Measurements from ENCODE around the gene TMEM131.
"Not testable (repeated sequence)": the region's sequence is repeated elsewhere in the genome, so short reads cannot be mapped to it uniquely, and the experiment has no call there.

The TMEM131 gene

DNA sequence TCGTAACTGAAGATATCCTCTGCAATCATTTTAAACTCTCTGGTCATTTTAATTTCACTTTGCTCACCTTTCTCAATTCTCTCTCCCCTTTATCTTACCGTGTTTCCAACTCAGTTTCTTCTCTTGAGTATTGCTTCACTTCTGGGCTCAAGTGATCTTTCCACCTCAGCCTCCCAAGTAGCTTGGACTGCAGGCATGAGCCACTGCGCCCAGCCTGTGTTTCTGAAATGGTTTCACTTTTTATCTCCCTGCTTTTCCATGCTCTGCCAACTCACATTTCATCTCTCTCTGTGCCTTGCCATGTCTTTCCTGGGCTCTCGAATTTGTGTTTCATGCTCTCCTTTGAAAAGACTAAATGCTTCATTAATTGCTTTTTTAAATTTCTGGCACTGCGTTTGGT is 30.5 kb upstream of the TMEM131 start:
- DNase-seq (ENCODE audit: low read depth), result no peak
- no peak overlapping the region for H3K4me3 ChIP-seq (ENCODE audit: low read depth, low read length)

DNA sequence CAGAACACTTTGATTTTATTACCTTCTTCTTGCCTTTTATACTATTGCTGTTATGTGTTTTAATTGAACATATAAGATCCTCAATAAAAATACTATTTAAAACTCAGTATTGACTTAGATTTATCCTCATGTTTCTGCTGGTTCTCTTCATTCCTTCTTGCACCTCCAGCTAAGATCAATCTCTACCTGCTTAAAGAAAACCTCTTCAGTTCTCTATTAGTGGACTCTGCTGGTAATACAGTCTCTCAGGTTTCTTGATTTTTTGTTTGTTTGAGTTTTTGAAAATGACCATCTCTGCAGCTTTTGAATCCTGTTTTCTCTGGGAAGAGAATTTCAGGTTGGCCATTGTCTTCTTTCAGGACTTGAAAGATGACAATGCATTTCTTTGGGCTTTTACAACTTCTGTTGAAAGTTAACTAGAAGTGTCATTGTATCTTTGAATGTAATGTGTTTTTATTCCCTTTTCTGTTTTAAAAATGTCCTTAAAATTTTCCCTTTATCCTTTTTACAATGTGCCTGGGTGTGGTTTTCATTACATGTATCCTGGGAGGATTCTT is 29.8 kb upstream of the TMEM131 start:
- no peak overlapping the region for H3K4me3 ChIP-seq (ENCODE audit: low read depth, low read length)
- DNase-seq (ENCODE audit: low read depth), result no peak

DNA sequence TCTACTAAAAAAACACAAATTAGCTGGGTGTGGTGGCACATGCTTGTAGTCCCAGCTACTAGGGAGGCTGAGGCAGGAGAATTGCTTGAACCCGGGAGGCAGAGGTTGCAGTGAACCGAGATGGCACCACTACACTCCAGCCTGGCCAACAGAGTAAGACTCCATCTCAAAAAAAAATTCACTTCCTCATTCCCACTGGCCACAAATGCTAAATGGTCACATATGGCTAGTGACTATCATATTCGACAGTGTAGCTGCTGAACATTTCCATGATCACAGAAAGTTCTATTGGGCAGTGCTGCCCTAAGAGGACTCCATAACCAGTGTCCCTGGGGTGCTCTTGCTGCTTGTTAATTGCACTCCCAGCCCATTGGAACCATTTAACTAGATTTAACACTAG is 26.3 kb upstream of the TMEM131 start:
- not testable (repeated sequence) for DNase-seq (ENCODE audit: low read depth); H3K4me3 ChIP-seq (ENCODE audit: low read depth, low read length)

DNA sequence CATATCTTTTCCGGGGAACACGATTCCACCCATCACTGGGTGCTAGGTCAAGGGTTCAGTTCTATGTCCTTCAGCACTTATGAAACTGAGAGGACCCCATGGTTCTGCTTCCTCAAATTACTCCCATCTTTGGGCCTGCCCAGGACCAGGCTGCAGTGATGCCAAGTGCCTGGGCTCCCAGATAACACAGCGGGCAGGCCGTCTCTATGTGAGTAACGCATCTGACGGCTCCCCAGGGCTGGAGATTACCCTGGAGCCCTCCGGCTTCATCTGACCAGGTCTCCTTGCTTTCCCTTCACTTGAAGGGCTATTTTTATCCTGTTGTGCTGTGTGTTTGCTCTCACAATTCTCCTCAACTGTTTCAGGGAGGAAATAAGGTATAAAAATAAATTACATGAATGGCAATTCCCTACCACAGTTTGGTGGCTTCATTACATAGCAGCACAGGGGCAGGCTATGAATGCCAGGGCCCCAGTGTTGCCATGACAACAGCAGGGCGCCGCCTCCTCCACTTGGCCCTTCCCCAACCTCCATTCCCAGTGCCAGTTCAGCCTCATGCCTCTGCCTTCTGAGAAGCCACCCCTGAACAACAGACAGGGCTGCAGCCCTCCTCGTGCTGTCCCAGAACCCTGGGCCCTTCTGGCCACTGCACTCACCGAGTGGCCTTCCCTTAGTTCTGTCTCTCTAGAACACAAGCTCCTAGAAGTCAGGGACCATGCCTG is 25.4 kb upstream of the TMEM131 start:
- no peak for DNase-seq (ENCODE audit: low read depth)
- H3K4me3 ChIP-seq (ENCODE audit: low read depth, low read length), result no peak overlapping the region

DNA sequence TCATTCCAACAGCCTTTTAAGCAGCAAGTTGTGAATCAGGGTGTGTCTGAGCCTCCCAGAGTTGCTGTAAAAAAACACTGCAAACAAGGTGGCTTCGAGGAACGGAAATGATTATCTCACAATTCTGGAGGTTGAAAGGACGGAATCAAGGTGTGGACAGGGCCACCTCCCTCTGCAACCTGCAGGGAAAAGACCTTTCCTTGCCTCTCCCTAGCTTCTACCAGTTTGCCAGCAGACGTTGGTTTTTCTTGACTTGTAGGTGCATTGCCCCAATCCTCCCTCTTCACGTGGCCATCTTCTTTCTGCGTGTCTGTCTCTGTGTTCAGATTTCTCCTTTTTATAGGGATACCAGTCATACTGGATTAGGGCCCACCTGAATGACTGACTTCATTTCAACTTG is 24.8 kb upstream of the TMEM131 start:
- H3K4me3 ChIP-seq (ENCODE audit: low read depth, low read length), result no peak overlapping the region
- DNase-seq (ENCODE audit: low read depth), result no peak

DNA sequence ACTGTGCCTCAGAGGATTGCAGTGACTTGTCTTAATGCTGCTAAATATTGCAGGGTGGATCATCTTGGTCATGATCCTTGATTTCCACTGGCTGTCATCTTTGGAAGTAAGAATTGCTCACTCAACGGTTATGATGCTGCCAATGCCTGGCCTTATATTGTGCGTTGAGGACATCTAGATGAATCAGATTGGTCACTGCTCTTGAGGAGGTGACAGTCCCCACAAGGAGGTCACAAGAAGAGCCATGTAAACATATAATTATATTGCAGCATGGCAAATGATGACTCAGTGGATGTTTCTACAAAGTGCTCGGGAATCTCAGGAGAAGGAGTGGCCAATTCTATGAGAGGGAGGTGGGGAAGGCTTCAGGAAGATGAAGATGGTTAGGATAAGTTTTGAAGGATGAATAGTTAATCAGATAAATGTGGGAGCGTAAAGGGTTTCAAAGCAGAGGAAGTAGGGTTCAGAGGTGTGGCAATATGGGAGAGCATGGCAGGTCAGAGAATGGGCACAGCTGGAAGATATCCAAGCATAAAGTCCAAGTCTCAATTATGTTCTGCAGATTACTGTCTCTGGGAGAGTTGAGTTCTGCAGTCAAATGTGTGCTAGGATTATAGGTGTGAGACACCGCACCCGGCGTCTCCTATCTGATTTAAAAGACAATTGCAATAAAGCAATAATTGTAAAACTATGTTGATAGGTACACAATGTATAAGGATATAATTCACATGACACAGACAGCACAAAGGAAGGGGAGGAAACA is 21.3 kb upstream of the TMEM131 start:
- no peak overlapping the region for H3K4me3 ChIP-seq (ENCODE audit: low read depth, low read length)
- no peak for DNase-seq (ENCODE audit: low read depth)

DNA sequence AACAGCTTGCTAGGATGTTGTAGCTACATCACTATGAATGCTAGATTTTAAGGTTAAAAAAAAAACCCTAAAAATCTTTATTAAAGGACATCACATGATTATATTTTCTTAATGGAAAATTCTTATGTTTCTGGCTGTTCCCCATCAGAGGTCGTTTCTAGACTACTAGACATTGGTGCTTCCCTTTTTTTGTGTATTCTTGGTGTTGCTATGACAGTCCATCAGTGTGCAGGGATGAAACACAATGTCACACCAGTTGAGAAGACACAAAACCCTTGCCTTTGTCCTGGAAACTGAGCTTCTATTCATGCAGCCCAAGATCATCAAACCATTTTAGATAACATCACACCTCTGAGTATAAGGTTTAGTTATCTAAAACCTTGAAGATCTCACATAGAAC is 19.9 kb upstream of the TMEM131 start:
- H3K4me3 ChIP-seq (ENCODE audit: low read depth, low read length), result no peak overlapping the region
- DNase-seq (ENCODE audit: low read depth), result no peak

DNA sequence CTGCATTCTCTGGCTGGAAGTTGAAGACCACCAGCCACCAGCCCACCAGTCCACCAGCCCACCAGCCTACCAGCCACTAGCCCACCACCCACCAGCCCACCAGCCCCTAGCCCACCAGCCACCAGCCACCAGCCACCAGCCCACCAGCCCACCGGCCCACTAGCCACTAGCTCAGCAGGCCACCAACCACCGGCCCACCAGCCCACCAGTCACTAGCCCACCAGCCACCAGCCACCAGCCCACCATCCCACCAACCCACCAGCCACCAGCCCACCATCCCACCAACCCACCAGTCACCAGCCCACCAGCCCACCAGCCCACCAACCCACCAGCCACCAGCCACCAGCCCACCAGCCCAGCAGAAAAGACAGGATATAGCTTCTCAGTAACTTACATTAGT is 18.6 kb upstream of the TMEM131 start:
- no peak overlapping the region for H3K4me3 ChIP-seq (ENCODE audit: low read depth, low read length)
- no peak for DNase-seq (ENCODE audit: low read depth)

DNA sequence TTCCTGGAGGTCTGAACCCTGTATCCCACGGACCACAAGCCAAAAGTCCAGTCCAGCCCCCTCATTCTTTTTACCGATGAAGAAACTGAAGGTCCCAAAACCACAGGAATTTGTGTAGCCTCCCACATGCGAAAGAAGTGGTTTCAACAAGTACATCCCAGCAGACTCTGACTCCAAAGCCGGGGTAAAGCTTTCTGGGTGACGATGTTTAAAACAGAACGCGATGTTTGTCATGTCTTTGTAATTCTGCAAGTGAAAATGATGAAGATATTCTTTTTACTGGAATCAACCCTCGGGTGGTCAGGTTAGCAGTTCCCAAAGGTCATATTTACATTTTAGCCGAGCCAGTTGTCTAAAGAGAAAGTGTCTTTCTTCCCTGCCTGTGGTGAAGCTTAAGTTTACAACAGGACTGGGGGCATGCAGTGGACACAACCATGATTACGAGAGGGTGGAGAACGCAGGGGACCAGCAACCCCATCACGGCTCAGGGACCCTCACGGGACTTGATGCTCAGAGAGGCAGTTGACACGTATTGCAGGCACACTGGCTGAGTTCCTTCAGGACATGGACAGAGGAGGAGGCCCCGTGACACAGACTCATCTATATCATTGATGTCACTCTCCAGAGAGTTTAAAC is 17.8 kb upstream of the TMEM131 start:
- no peak overlapping the region for H3K4me3 ChIP-seq (ENCODE audit: low read depth, low read length)
- no peak for DNase-seq (ENCODE audit: low read depth)

DNA sequence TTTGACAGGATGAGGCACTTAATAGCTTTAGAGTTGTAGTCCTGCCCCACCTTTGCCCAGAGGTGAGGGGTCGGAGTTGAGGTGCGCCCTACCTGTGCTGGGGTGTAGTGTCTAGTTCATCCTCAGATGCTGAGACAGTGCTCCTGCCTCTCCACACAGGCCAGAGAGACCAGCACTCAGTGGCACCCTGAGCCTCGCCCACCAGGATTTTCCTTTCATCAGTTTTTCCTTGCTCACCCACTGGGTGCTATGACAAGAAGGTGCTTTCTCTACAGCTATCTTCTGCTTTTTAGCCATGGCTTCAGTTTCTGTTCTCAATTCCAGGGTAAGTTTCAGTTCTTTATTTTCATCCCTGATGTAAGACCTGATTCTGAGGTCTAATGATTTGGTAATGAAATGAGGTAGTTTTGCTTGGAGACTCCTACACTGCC is 16.8 kb upstream of the TMEM131 start:
- no peak for DNase-seq (ENCODE audit: low read depth)
- H3K4me3 ChIP-seq (ENCODE audit: low read depth, low read length), result no peak overlapping the region

DNA sequence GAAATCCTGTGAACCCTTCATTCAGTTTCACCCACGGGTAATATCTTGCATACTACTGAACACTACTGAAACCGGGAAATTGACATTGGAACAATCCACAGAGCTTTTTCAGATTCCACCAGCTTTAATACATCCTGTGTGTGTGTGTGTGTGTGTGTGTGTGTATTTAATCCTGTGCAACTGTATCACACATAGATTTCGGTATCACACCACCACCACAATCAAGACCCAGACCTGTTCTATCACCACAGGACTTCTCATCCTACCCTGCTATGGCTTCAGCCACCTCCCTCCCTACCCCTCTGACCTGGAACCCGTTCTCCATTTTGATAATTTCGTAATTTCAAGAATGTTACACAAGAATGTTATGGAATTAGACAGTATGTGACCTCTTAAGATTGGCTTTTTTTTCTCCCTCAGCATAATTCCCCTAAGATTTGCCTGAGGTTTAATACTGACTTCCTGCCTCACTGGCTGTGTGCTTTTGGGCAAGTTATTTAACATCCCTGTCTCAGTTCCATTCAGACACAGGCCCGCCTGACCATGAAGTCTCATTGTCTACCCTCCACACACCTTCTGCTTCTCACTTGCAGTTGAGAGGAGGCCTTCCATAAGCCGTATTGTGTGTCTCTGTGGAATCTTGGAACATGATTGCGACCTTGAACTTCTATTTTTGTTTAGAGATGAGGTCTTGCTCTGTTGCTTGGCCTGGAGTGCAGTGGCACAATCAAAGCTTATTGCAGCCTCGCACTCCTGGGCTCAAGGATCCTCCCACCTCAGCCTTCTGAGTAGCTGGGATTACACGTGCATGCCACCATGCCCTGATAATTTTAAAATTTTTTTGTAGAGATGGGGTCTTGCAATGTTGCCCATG is 14.4 kb upstream of the TMEM131 start:
- no peak overlapping the region for H3K4me3 ChIP-seq (ENCODE audit: low read depth, low read length)
- no peak for DNase-seq (ENCODE audit: low read depth)

DNA sequence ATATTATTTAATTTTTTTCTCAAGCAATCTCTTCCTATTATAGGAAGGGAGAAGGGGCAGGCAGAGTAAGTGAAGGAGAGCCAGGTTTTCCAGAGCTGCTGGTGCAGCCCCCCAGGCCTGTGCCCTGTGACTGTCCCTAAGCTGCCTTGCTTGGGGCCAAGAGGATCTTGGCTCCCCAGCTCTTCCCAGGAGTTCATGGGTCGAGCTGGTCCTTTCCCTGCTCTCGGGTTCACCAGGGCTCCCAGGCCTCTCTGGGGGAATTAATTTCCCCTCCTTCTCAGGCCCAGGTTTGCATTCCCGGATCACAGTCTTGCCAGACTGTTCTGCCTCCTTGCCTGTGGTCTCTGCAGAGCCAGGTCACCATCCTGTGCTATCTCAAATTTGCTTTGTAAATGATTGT is 12.7 kb upstream of the TMEM131 start:
- DNase-seq (ENCODE audit: low read depth), result no peak
- no peak overlapping the region for H3K4me3 ChIP-seq (ENCODE audit: low read depth, low read length)

DNA sequence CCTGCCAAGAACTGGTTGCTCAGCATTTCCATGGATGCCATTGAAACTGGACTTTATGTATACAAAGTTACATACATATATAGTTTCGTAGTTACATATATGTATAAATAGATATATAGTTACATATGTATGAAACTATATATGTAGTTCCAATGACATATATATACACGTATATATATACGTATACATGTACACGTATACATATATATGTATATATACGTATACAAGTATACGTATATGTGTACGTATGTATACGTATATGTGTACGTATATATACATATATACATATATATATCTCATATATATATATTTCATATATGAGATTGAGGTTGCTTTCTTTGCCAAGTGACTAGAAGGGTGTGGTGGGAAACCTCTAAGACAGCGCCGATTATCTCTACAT is 10.6 kb upstream of the TMEM131 start:
- H3K4me3 ChIP-seq (ENCODE audit: low read depth, low read length), result no peak overlapping the region
- no peak for DNase-seq (ENCODE audit: low read depth)

DNA sequence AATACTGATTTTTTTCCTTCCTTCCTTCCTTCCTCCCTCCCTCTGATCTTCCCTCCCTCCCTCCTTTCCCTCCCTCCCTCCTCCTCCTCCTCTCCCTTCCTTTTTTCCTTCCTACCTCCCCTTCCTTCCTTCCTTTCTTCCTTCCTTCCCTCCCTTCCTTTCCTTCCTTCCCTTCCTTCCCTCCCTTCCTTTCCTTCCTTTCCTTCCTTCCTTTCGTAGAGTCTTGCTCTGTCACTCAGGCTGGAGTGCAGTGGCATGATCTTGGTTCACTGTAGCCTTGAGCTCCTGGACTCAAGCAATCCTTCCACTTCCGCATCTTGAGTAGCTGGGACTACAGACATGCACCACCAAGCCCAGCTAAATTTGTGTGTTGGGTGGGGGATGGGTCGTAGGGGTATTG is 8.9 kb upstream of the TMEM131 start:
- no peak overlapping the region for H3K4me3 ChIP-seq (ENCODE audit: low read depth, low read length)
- DNase-seq (ENCODE audit: low read depth), result no peak

DNA sequence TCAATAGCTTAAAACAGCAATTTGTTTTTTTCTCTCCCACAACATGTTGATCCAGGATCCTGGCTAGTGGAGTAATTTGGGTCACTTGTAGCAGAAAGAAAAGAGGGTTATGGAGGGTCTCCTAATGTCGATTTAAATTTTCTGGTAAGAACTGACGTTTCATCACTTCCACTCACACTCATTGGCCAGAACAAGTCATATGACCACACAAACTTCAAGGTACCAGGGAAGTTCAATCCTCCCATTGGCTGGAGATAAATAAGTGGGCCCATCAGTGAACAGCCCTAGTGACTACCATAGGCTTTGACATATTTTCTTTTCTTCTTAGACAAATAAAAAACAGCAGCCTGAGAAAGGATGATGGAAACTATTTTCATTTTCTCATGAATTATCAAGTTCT is 8.3 kb upstream of the TMEM131 start:
- DNase-seq (ENCODE audit: low read depth), result no peak
- no peak overlapping the region for H3K4me3 ChIP-seq (ENCODE audit: low read depth, low read length)

DNA sequence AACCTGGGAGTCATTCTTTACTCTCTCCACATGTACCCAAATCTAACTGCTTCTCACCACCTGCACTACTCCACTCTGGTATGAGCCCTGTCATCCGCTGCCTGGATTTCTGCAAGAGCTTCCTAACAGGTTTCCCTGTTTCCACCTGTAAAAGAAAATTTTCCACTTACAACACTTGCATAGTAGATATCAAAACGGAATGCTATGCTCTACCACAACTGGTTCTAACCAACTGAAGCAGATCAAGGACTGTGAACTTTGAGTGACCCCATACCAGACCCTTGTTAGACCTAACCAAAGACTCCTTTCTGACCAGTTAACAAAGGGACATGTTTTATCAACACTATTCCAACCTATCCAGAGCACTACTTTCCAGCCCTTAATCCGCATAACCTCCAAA is 3.8 kb upstream of the TMEM131 start:
- DNase-seq (ENCODE audit: low read depth), result no peak

DNA sequence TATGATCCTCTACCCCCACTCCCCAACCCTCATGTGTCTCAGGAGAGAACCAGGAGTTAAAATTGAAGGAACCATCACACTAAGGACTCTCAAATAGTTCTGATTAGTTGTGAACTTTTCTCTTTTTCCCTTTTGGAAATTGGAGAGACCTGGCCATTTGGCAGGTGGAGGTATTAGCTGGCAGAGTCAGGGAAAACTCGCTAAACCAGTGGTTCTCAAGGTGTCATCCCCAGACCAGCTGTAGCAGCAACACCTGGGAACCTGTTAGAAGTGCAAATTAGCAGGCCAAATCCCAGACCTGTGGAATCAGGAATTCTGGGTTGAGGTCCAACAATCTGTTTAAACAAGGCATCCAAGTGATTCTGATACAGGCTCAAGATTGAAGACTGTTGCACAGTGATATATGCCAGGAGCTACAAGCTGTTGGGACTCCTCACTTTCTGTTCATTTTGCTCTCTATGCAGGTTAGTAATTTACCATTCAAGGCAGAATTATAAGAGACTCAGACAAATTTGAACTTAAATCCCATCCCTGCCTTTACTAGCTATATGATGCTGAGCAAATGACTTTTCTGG is 2.8 kb upstream of the TMEM131 start:
- no peak overlapping the region for H3K4me3 ChIP-seq (ENCODE audit: low read depth, low read length)
- DNase-seq (ENCODE audit: low read depth), result no peak

More for the DNA sequence above, 3.8 kb upstream of the TMEM131 start:
- no peak overlapping the region for H3K4me3 ChIP-seq (ENCODE audit: low read depth, low read length)

DNA sequence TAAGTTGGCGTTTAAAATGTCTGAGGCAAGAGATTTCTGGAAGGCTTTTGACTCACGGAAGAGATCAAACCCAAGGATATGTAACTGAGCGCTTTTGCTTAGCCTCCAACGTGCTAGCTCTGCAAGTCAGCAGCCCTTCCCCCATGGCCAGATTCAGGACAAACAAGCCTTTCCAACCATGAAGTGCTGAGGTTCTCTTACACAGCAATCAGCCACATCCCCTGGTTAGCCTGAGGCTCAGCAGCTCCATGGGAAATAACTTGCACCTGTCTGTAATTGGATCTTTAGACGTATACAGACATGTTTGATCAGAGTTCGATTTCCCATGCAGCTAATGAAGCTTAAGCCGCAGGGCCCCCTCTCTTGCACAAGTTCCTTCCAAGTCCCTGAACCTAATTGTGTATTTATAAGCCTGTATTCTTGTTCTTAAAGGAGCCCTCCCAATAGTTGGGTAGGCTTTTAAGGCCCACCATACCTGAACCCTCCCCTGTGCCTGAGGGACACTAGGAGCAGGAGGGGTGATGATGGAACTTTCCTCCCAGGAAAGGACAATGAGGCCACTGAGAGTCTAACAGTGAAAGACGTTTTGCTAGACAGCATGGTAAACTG is 2.1 kb upstream of the TMEM131 start:
- no peak for DNase-seq (ENCODE audit: low read depth)

DNA sequence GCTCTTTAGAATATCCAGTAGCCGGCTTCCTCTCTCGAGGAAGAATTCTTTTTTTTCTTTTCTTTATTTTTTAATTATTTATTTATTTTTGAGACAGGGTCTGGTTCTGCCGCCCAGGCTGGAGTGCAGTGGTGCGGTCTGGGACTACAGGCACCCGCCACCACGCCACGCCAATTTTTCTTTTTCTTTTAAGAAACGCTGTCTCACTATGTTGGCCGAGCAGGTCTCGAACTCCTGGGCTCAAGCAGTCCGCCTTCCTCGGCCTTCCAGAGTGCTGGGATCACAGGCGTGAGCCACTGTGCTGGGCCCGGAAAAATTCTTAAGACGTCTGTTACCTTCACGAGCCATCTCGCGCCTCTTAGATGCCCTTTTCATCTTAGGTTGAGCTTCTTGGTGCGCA is 931 bp upstream of the TMEM131 start:
- peak overlapping the region; percentile 85 for H3K4me3 ChIP-seq (ENCODE audit: low read depth, low read length)
- no peak for DNase-seq (ENCODE audit: low read depth)

More for the DNA sequence above, 2.1 kb upstream of the TMEM131 start:
- no peak overlapping the region for H3K4me3 ChIP-seq (ENCODE audit: low read depth, low read length)

All from skeletal muscle cell (primary cell).